H1 (cell line): ENCODE results near the gene MNX1. TPM values are rescaled to one million over a fixed set of nuclear protein-coding genes. Genes with fewer than 3 reads are reported as not detected.

Experiments
- BRCA1 ChIP-seq: IDR thresholded peaks from 2 replicates; pipeline ENCODE4 v1.6.1; 2012; ENCODE audit warnings: low read depth, low read length, improper control_type of control experiment
- CHD7 ChIP-seq: fragments of 300-600 bp; sonication (generic); IDR thresholded peaks from 2 replicates; pipeline ENCODE4 v1.7.1; 2012; ENCODE audit warnings: low read length, moderate library complexity, mild to moderate bottlenecking, inconsistent platforms; ENCODE audit not compliant: insufficient replicate concordance
- KDM5A ChIP-seq: fragments of 200-600 bp; IDR thresholded peaks from 2 replicates; pipeline ENCODE4 v1.7.1; 2012; ENCODE audit warnings: mild to moderate bottlenecking, low read length, inconsistent platforms, mixed read lengths
- RNF2 ChIP-seq: fragments of 200-900, 300-1000 bp; sonication (generic); IDR thresholded peaks from 2 replicates; pipeline ENCODE4 v1.7.1; 2016; ENCODE audit warnings: borderline replicate concordance, low read depth, mild to moderate bottlenecking, antibody characterized with exemption, low read length; ENCODE audit not compliant: poor library complexity, severe bottlenecking; ENCODE audit errors: missing control alignments
- SIX5 ChIP-seq: IDR thresholded peaks from 2 replicates; pipeline ENCODE4 v1.6.1; 2011; ENCODE audit warnings: mild to moderate bottlenecking, low read depth, low read length
- polyA plus RNA-seq, 7 experiments: library from polyadenylated mRNA; depleted of rRNA in 3 of 7; stranded (reverse) in 5 of 7; unstranded in 2 of 7; fragments of >200 nt in 5 of 7; fragments of 200-250 nt in 2 of 7; gene quantifications; 1 replicate in 5 of 7; 2 replicates in 1 of 7; 4 replicates in 1 of 7; pipeline versions ENCODE4 v1.2.1 to v1.2.3, GENCODE V29; 2011 to 2013; ENCODE audit warnings: missing spikeins in 2 of 7, mixed read lengths in 2 of 7
- total RNA-seq: library from RNA; stranded (reverse); fragmentation: NEBNext Ultra II Directional; extraction: Animal tissue kit (Norgen Biotek cat#: 25700); gene quantifications from 2 replicates; pipeline ENCODE4 v1.2.1, GENCODE V29; 2021

The MNX1 gene
- total and polyA plus RNA-seq, 2 of the 8 experiments (the other 6 are each of a cell fraction or from before 2014, with no cell fraction given): 0.39 TPM; not detected in 1

GRCh38 chr7:156956727-156957126 is 53.7 kb downstream of the MNX1 start (continued):
- TF ChIP-seq CHD7 (no peak), BRCA1 (no peak), KDM5A (no peak), RNF2 (no peak), SIX5 (no peak)
